GM19397 (cell line): ENCODE results near the gene FRMPD4.

Experiments
- ATAC-seq: cut with Tn5 transposase; IDR thresholded peaks from one replicate; pipeline ENCODE4 v1.9.1; 2021; ENCODE audit warnings: mild to moderate bottlenecking, moderate library complexity; ENCODE audit not compliant: unreplicated experiment

The FRMPD4 gene

DNA sequence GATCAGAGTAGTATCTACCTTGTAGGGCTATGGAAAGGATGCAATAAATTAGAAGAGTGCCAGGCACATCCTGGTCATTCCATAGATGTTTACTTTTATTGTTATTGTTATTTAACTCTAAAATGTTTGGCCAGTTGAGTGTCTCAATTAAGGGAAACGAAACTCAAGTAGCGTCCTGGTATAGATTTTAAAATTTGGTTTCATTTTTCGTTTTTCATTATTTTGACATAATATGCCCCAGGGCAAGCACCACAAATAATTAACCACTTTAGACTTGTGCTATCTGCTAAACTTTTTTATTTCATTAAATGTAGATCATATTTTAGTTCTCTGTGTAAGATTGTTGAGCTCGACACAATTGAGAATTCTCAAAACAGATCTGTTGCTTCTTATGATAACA, 473.2 kb downstream of the FRMPD4 start:
- no peak for ATAC-seq

DNA sequence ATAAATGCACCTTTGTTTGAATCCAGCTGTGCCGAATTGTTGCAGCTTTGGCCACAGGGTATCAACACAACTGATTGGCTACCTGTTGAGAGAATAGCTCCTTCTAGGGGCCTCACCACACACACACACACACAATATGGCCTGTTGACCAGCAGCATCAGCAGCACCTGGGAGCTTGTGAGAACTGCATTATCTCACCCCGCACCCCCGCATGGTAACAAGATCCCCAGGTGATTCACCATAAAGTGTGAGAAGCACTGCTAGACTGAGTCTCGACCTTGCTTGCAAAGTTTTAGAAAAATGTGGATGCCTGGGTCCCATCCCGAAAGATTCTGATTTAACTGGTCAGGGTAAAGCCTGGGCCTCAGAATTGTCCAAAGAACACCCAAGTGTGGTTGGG, 476.0 kb downstream of the FRMPD4 start:
- no peak for ATAC-seq

DNA sequence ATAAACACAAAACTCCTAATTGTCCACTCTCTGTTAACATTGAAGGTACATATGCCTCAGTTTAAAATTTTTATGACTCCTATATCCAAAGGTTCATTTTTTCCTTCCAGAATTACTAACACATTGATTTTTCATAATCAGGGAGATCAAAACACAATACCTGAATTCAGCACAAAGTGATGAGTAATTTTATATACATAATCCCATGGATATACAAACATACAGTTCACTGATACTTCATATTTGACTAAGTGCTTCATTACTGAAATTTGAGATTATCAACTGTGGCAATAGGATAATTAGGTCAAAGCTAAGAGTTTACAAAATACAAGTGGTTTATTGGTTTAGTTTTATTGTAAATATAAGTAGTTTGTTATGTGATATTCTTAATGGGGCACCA, 476.8 kb downstream of the FRMPD4 start:
- ATAC-seq = no peak

DNA sequence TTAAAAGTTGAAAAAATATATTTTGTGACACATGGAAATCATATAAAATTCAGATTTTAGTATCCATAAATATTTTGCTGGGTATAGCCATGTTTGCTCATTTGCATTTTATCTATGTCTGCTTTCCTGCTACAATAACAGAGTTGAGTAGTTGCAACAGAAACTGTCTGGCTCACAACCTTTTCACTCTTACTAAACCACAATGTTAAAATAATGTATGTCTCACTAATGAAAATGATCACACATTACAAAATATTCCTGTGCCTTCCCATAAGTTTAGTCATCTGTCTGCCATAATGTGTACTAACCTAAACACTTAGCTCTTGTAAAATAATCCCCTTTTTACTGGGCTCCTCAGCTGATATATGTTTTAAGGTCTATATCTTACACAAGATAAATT, 479.0 kb downstream of the FRMPD4 start:
- ATAC-seq = no peak

DNA sequence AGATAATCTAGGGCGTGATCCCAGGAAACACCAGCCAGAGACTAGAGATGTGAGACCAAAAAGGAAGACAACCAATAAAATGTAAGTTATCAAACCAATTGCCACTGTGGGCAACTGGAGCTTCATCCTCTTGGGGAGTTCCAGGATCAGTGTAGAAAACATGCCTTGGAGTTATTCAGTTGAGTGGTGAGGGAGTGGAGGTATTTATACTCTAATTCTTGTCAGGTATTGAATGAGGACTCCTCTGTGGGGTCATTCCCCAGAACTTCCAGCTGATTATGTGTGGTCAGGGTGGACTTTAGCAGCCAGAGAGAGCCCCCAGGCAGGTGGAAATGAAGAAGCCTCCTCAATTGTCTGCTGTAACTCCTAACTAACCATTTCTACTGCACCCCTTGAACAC, 509.0 kb downstream of the FRMPD4 start:
- ATAC-seq = no peak

DNA sequence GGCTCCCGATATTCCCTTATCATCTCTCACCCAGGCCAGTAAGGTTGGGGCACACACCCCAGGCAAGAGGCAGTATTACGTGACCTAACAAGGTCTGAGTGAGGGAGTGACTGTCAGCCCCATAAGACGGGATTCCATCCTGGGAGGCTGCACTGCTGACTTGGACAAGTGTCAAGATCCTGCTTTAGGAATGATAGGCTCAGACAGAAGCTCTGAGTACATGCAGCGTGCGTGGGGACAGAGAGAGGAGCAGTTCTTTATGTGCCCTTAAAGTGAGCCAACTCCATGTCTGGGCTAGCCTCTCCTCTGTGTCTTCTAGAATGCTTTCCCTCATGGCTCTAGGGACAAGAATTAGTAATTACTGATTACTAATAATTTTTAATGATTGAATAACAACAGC, 510.7 kb downstream of the FRMPD4 start:
- ATAC-seq = no peak

DNA sequence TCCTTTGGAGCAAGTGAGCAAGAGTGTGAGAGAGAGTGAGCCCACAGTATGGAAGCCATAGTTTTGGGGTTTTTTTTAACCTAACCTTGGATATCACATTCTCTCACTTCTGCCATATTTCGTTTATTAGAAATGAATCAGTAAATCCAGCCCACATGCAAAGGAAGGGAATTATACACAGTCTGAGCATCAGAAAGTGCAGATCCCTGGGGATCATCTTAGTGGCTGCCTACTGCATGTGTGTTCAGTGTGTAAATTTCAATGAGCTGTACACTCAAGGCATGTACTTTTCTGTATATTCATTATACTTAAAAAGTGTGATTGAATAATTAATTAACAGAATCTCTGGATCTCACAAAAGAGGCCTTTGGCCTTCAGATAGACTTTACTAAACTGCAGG, 519.2 kb downstream of the FRMPD4 start:
- no peak for ATAC-seq

DNA sequence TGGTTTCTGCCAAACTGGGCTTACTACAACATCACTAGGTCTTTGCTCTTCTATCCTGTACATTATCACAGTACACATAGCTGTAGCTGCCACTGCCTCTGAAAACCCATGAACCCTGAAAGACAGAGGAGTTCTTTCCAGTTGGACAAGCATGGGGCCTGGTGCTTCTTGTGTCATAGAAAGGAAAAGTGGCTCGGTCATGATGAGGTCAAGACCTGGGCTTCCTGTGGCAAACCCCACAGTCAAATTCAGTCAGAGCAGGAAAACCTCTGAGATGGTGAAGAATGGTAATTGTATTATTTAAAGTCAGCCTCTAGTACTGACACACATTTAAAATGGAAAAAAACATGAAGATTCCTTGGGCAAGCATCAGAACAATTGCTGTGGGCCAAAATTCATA, 519.6 kb downstream of the FRMPD4 start:
- ATAC-seq = peak; percentile 58

DNA sequence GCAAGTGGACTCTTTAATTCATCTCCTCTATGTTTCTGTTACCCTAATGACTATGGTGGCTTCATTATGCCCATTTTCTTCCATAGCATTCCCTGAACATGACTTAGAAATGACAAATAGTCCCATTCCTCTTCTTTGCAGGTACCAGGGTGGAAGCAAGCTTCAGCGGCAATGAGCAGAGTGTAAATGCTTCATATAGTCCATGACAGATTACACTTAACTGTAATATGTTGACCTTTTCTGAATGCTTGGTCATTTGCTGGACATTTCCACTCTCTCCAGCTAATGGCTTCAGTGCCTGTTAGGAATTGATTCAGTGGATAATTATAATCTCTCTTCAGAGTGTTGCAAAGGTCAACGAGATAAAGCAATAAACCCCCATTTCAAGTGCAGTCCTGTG, 523.2 kb downstream of the FRMPD4 start:
- ATAC-seq = no peak

DNA sequence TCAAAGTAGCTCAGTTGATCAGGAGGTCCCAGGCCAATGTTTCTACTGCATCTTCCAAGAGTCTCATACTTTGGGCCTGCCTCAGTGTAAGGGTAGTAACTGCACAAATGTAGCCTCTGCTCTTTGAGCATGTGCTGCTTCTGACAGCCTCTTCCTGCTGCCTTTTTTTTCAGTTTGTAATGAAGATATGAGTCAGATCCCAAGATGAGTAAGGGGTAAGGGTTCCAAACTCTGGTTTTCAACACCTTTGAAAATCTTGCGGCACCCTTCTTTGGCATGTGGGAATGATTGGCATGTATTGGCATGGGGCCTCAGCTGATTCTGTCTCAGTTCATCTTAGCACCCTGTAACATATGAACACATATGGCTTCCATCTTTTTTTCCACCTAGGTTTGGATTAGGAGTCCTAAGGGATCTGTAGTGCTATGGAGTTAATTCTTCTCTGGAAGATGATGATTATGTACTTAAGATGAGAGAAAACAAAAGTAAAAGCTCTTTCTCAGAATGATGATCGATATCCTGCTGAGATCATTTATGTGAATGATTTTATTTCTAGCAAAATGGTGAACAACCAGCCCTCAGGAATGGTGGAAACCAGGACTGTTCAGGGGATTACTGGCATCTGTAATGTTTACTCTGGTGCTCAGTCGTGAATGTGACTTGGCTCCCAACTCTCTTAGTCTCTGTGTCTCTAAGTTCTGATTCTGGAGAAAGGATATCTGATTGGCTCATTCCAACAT, 534.3 kb downstream of the FRMPD4 start:
- no peak for ATAC-seq

DNA sequence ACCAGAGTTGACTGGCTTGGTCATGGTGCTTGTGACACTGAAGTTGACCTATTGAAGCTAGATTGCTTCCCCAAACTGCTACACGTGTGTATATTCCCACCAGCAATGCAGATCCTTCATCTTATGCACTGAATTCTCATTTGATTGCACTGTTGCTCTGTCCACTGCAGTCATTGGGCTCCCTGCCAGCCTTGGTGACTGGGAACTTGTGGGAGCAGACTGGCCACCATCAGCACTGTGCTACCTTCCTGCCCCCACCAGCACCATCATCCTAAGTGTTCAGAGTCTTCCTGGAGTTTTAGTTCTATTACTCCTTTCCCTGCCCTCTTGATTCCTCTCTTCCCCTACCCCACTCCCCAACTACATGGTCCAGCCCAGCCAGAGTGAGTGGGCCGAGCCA, 535.2 kb downstream of the FRMPD4 start:
- ATAC-seq = no peak

DNA sequence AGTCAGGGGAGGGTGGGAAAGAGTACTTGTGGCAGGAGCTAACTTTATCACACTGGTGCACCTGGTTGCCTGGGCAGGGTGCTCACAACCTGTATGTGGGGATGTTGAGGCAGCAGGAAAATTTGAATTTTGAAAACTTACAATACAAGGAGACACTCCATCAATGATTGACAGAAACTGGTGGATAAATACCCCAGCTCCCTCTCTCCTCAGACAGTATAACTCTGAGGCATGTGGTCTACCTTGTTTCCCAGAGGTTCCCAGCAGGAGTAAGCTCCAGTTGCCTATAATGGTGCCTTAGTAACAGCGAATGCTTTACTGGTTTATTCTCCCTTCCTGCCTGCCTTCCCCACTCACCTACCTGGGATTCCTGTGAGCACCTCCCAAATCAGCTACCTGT, 541.2 kb downstream of the FRMPD4 start:
- no peak for ATAC-seq

DNA sequence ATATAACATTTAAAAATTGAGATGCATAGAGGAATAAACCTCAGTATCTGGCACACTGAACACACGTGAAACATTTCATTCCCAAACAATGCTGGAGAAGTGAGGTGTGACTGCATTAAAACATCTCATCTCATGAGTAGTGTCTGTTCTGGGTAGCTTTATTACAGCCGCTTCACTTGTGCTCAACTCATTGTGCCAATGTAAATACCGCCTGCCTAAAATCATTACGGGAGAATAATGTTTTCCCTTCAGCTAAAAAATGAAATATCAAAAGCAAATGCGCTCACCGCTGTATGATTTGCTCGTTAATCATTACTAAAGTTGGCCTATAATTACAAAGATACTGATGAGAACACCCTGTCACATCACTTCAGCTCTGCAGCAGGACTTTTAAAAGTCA, 542.8 kb downstream of the FRMPD4 start:
- no peak for ATAC-seq

DNA sequence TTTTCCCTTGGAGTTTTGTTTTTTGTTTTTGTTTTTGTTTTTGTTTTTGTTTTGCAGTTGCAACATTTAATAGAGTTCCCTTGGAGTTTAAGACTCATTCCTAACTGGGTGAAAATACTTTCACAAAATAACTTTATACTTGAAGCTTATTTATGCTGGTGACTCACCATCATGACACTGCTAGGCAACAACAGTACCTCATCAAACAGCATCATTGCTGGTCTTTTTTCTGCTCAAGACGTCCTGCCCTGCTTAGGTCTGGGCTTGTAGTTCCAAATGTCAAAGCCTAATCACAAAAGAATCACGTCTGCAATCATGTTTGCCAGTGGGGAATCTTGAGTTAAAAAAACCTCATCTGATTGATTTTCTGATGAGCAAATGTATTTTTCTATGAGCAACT, 547.3 kb downstream of the FRMPD4 start:
- ATAC-seq = no peak

DNA sequence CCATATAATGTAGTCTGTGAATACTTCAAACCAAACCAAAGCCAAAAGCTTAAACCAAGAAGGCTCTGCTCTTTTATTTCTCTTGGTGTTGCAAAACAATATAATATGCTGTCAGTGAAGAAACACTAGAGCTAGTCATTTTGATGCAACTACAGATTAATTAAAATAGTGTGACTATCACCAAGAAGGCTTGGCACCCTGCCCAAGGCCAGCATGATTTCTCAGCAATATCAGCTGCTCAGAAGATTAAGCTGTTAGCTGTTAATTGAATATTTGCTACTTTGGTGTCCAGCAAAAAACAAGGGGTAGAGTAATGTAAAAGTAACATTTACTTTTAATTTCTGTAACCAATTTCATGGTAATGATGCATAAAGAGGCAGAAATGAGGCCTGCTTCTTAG, 548.1 kb downstream of the FRMPD4 start:
- no peak for ATAC-seq

DNA sequence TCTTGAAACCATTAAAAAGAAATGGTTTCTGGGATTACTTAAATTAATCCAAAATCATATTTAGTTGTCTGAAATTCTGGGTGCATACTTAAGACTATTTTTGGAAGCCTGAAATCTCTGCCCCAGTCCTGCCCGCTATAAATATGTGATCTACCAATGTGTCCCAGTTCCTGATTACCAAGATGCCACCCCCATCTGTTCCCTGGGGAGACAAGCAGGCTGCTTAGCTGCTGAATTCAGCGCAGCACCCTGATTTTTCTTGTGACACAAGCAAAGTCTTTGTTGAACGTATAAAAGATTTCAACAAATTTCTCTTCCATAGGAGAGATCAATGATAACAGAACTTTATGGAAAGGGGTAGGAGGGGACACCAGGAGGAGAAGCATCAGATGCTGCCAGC, 552.4 kb downstream of the FRMPD4 start:
- no peak for ATAC-seq

DNA sequence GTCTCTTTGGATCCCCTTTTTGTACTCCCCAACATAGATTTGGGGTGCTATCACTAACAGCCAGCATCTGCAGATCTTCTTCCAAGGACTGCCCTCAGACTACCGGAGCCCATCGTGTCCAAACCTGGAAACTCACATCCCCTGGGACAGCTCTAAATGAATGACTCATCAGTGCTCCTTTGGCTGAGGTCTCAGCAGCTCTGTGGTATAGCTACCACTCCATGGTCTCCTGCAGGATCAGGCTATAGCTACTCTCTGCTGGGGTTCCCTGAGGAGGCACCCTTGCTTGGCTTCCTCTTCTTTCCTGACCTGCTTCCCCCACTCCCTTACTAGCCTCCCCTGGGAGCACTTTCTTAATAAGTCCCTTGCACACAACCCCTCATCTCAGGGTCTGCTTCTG, 555.5 kb downstream of the FRMPD4 start:
- ATAC-seq = no peak

DNA sequence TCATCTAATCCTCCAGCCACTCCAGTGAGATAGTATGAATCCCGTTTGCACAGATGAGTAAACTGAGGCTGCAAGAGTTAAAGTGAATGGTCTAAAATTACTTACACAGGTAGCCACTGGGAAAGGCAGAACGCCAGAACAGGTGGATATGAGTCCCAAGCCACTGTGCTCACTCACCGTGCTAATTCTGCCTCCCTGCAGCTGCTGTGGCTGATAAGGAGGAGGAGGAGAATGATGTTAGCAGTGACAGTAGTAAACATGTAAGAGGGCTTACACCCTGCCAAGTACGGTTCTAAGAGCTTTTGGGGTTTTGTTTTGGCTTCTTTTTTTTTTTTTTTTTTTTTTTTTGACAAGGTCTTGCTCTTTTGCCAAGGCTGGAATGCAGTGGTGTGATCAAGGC, 562.5 kb downstream of the FRMPD4 start:
- ATAC-seq = no peak

DNA sequence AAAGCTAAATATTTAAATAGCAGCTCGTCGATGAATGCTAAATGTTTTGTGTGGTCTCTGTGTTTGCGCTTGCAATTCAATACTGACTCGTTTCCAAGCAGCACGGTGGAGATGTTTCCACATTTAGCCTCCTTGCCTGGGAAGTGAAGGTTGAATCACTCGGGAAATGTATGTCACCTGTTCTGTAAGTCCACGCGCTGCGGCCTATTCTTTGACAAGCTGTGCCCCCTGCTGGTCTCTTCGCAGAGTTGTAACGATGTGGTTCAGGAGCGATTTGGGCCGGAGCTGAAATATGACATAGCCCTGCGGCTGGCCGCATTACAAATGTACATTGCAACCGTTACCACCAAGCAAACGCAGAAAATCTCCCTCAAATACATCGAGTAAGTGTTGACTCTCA, 563.4 kb downstream of the FRMPD4 start:
- ATAC-seq = no peak

DNA sequence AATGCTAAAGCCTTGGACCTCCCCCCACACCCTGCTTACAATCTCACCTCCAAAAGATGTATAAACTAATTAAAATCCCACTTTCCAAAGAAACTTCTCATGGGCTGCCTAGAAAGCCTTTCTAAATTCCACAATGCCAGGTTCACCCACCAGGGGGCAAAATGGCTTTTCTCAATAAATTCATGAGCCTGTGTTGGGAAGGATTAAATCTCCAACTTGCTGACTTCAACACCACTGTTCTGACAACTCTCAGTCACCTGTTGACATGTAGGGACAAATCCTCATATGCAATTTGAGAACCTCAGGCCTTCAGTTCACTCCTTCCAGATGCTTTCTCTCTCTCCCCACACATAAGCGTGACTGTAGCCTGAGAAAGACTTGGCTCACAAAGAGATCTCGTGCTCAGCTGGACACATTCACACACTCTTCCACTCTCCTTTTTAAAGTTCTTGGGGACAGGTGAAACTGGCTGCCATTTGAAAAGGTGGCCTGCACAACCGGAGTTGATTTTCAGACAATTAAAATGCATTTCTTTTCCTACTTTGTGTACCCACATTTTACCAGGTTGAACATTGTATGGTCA, 564.3 kb downstream of the FRMPD4 start:
- ATAC-seq = no peak

DNA sequence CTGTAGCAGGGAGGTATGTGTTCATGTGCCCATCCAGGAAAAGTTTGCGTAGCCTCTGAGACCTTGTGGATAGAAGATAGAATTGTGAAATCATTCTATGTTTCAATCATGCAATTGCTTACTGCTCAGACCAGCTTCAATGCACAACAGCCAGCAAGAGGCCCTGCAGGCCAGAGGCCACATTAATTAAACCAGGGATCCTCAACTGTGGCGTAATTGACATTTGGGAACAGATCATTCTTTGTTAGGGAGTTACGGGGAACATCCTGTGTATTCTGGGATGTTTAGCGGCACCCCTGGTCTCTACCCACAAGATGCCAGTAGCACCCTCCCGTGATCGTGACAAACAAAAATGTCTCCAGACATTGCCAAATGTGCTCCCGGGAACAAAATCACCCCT, 566.4 kb downstream of the FRMPD4 start:
- ATAC-seq = no peak

DNA sequence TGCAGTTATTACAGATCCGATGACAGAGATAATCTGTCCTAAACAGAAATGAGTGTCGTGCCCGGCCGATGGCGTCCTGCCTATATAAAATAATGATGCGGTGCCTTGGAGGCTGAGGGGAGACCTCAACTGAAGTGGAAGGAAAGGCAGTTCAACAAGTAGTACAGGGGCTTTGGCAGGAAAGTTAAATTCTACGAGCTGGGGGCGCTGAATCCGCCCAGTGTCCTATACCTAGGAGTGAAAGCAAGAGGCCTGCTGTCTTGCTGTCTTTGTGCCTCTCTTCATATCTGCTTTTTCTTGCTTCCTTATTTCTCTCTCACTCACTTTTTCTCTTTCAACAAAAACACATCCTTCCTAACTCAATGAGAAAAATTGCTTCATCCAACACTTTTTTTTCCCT, 570.8 kb downstream of the FRMPD4 start:
- ATAC-seq = no peak

DNA sequence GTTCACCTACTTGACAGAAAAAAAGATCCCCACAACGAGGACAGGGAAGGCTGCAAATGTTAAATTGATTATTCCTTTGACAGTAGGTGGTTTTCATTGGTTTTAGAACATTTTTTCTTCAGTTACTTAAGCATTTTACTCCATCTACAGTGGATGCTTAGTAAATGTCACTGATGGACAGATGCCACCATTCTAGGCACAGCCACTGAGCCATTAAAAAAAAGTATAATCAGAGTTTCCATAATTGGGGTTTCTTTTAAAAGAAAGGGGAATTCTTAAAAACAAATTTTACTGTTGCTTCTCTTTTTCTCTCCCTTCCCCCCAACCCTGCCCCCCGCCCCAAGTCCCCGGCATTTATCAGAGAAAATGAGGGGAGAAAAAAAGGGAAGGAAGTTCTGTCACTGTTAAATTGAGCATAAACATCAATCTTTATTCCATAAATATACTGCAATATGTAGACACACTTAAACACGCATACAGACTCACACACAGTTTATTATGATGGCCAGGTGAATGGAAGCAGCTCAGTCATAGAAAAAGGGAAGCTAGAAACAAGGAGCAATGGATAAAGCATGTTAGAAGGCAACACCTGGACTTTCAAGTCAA, 573.3 kb downstream of the FRMPD4 start:
- ATAC-seq = no peak
